HepG2 (cell line): ENCODE data around the gene MPST. TPM values are rescaled to one million over a fixed set of nuclear protein-coding genes. Genes with fewer than 3 reads are reported as not detected.

Experiments used
- BORCS8-MEF2B ChIP-seq: sonication (generic); formaldehyde crosslinking; IDR thresholded peaks from 2 replicates; pipeline ENCODE4 v1.8.0; 2022; ENCODE audit warnings: mild to moderate bottlenecking, missing genetic modification reagents
- DMAP1 ChIP-seq: IDR thresholded peaks from 2 replicates; pipeline ENCODE4 v1.6.1; 2016
- FOXA3 ChIP-seq: IDR thresholded peaks from 2 replicates; pipeline ENCODE4 v1.6.1; 2016; ENCODE audit warnings: missing genetic modification reagents, missing compliant biosample characterization
- KAT8 ChIP-seq: IDR thresholded peaks from 2 replicates; pipeline ENCODE4 v1.6.1; 2016; ENCODE audit warnings: missing genetic modification reagents, missing compliant biosample characterization
- KLF12 ChIP-seq: sonication (generic); formaldehyde crosslinking; IDR thresholded peaks from 2 replicates; pipeline ENCODE4 v1.4.0; 2020; ENCODE audit warnings: missing genetic modification reagents, borderline replicate concordance
- KLF16 ChIP-seq, 2 experiments: sonication (generic) in 1 of 2; formaldehyde crosslinking in 1 of 2; IDR thresholded peaks; 2 replicates each; pipeline versions ENCODE4 v1.6.1 to v1.8.0; 2016 to 2023; ENCODE audit warnings: missing genetic modification reagents in 2 of 2, missing compliant biosample characterization in 1 of 2
- REL ChIP-seq: sonication (generic); formaldehyde crosslinking; conservative IDR thresholded peaks from 2 replicates; pipeline ENCODE4 v1.8.0; 2022; ENCODE audit warnings: mild to moderate bottlenecking, missing genetic modification reagents, moderate library complexity
- SAP130 ChIP-seq: IDR thresholded peaks from 2 replicates; pipeline ENCODE4 v1.6.1; 2016; ENCODE audit warnings: low read depth
- SMAD3 ChIP-seq: sonication (generic); formaldehyde crosslinking; IDR thresholded peaks from 2 replicates; pipeline ENCODE4 v1.4.0; 2020; ENCODE audit warnings: missing genetic modification reagents
- SNRNP70 ChIP-seq: fragments of 200-400 bp; formaldehyde crosslinking; IDR thresholded peaks from 2 replicates; pipeline ENCODE4 v1.6.1; 2017; ENCODE audit warnings: mild to moderate bottlenecking, low read depth, low read length, moderate library complexity
- SOX5 ChIP-seq: IDR thresholded peaks from 2 replicates; pipeline ENCODE4 v1.6.1; 2016; ENCODE audit warnings: borderline replicate concordance
- SOX6 ChIP-seq, 2 experiments: fragments of 450-650 bp in 1 of 2; sonication (generic) in 1 of 2; formaldehyde crosslinking in 1 of 2; IDR thresholded peaks; 2 replicates each; pipeline versions ENCODE4 v1.4.0 to v1.6.1; 2017 to 2020; ENCODE audit warnings: antibody characterized with exemption in 1 of 2, mild to moderate bottlenecking in 1 of 2, missing genetic modification reagents in 1 of 2
- TCF12 ChIP-seq, 2 experiments: fragments of 450-650 bp in 1 of 2; sonication (generic) in 1 of 2; formaldehyde crosslinking in 1 of 2; IDR thresholded peaks; 2 replicates each; pipeline versions ENCODE4 v1.6.1 to v1.8.0; 2017 to 2022; ENCODE audit warnings: antibody characterized with exemption in 1 of 2, mild to moderate bottlenecking in 1 of 2, missing genetic modification reagents in 1 of 2, moderate library complexity in 1 of 2
- THAP11 ChIP-seq: IDR thresholded peaks from 2 replicates; pipeline ENCODE4 v1.6.1; 2016; ENCODE audit warnings: missing biosample characterization, missing genetic modification reagents
- TOE1 ChIP-seq: sonication (generic); formaldehyde crosslinking; IDR thresholded peaks from 2 replicates; pipeline ENCODE4 v1.4.0; 2020; ENCODE audit warnings: mild to moderate bottlenecking, missing genetic modification reagents
- TOPORS ChIP-seq: sonication (generic); formaldehyde crosslinking; IDR thresholded peaks from 2 replicates; pipeline ENCODE4 v1.8.0; 2023; ENCODE audit warnings: mild to moderate bottlenecking, missing genetic modification reagents
- ZFX ChIP-seq: sonication (generic); formaldehyde crosslinking; IDR thresholded peaks from 2 replicates; pipeline ENCODE4 v1.4.0; 2020; ENCODE audit warnings: mild to moderate bottlenecking, low read depth, missing genetic modification reagents, moderate library complexity
- ZNF343 ChIP-seq: sonication (generic); formaldehyde crosslinking; IDR thresholded peaks from 2 replicates; pipeline ENCODE4 v1.4.0; 2020; ENCODE audit warnings: mild to moderate bottlenecking, missing genetic modification reagents
- ZNF792 ChIP-seq: IDR thresholded peaks from 2 replicates; pipeline ENCODE4 v1.6.1; 2016
- polyA plus RNA-seq, 8 experiments: library from polyadenylated mRNA; depleted of rRNA in 3 of 8; stranded (reverse) in 7 of 8; unstranded in 1 of 8; fragments of >200 nt; fragmentation: Illumina TruSeq in 4 of 8; extraction: Trizol in 4 of 8; gene quantifications; 2 replicates each; pipeline versions ENCODE4 v1.2.1 to v1.2.3, GENCODE V29; 2011 to 2016; ENCODE audit warnings: low read depth in 4 of 8, missing spikeins in 1 of 8, mixed read lengths in 1 of 8; ENCODE audit not compliant: insufficient read depth in 1 of 8
- total RNA-seq, 5 experiments: library from RNA; depleted of rRNA; stranded (reverse); fragments of >200 nt; fragmentation: Illumina TruSeq; extraction: Trizol; gene quantifications; 2 replicates each; pipeline ENCODE4 v1.2.3, GENCODE V29; 2016; ENCODE audit warnings: low read depth in 1 of 5
- TF ChIP-seq, protein P1 (sequence below): sonication (generic); formaldehyde crosslinking; IDR thresholded peaks from 2 replicates; pipeline ENCODE4 v1.8.0; 2023; ENCODE audit warnings: mild to moderate bottlenecking, missing genetic modification reagents
- TF ChIP-seq, protein P2 (sequence below): sonication (generic); formaldehyde crosslinking; IDR thresholded peaks from 2 replicates; pipeline ENCODE4 v1.9.0; 2022; ENCODE audit warnings: low read depth, missing genetic modification reagents
- TF ChIP-seq, protein P3 (sequence below): sonication (generic); formaldehyde crosslinking; IDR thresholded peaks from 2 replicates; pipeline ENCODE4 v1.4.0; 2020; ENCODE audit warnings: mild to moderate bottlenecking, missing genetic modification reagents, borderline replicate concordance

The MPST gene
- total and polyA plus RNA-seq, 2 of the 13 experiments (the other 11 are each of a cell fraction or from before 2014, with no cell fraction given) = 133 to 141 TPM

DNA sequence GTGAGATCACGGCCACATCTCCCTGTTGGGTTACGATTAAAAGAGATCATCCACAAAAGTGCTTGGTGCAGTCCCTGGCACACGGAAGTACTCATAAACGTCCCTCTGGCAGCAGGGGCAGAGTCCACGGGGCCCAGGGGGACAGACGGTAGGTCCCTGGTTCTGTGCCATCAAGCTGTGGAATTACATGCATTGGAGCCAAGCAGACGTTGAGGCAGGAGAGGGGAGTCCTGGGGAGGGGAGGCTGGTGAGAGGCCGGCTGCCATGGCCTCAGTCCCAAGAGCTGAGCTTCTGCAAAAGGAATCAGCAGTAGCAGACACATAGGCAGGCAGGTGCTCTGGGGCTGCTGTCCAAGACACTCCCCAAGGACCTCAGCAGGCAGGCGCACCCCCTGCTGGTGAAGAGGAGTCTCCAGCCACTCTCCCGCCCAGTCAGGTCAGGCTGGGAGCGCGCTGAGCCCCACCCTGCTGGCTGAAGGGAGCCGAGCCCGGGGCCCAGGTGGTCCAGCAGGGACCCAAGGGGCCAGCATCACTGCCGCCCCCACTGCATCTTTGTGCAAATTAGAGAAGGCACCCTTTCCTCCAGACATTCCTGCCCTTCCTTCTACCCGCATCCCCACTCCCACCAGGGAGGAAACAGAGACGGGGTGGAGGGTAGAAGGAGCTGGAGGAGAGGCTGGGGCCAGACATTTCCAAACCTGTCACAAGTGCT is 24.4 kb downstream of the MPST start (continued):
- TF ChIP-seq, protein P1, sequence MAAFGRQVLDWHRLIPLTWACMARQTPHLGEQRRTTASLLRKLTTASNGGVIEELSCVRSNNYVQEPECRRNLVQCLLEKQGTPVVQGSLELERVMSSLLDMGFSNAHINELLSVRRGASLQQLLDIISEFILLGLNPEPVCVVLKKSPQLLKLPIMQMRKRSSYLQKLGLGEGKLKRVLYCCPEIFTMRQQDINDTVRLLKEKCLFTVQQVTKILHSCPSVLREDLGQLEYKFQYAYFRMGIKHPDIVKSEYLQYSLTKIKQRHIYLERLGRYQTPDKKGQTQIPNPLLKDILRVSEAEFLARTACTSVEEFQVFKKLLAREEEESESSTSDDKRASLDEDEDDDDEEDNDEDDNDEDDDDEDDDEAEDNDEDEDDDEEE (CRISPR knock-in tag) = no peak
- peak; percentile 55; the same call in 1 of the 2 replicates for TF ChIP-seq DMAP1 (CRISPR knock-in tag)
- no peak for TF ChIP-seq SMAD3
- TF ChIP-seq ZNF343 (CRISPR knock-in tag) = 0 out of 2 replicates have a peak, but pooled peaks have one; percentile 41
- TF ChIP-seq ZNF792 (CRISPR knock-in tag) = peak; percentile 49; the same call in 1 of the 2 replicates
- TF ChIP-seq REL (CRISPR knock-in tag) = 0 out of 2 replicates have a peak, but pooled peaks have one; percentile 62
- no peak for TF ChIP-seq SOX6 (IDR thresholded peaks at IDR 0.05)
- TF ChIP-seq SOX6 (CRISPR knock-in tag; IDR thresholded peaks at IDR 0.05) = peak; percentile 65
- TF ChIP-seq, protein P2, sequence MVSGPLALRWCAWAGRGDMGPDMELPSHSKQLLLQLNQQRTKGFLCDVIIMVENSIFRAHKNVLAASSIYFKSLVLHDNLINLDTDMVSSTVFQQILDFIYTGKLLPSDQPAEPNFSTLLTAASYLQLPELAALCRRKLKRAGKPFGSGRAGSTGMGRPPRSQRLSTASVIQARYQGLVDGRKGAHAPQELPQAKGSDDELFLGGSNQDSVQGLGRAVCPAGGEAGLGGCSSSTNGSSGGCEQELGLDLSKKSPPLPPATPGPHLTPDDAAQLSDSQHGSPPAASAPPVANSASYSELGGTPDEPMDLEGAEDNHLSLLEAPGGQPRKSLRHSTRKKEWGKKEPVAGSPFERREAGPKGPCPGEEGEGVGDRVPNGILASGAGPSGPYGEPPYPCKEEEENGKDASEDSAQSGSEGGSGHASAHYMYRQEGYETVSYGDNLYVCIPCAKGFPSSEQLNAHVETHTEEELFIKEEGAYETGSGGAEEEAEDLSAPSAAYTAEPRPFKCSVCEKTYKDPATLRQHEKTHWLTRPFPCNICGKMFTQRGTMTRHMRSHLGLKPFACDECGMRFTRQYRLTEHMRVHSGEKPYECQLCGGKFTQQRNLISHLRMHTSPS = peak; percentile 92
- TF ChIP-seq TOPORS (CRISPR knock-in tag) = 0 out of 2 replicates have a peak, but pooled peaks have one; percentile 25
- peak; percentile 58; the same call in 1 of the 2 replicates for TF ChIP-seq BORCS8-MEF2B
- TF ChIP-seq, protein P3, sequence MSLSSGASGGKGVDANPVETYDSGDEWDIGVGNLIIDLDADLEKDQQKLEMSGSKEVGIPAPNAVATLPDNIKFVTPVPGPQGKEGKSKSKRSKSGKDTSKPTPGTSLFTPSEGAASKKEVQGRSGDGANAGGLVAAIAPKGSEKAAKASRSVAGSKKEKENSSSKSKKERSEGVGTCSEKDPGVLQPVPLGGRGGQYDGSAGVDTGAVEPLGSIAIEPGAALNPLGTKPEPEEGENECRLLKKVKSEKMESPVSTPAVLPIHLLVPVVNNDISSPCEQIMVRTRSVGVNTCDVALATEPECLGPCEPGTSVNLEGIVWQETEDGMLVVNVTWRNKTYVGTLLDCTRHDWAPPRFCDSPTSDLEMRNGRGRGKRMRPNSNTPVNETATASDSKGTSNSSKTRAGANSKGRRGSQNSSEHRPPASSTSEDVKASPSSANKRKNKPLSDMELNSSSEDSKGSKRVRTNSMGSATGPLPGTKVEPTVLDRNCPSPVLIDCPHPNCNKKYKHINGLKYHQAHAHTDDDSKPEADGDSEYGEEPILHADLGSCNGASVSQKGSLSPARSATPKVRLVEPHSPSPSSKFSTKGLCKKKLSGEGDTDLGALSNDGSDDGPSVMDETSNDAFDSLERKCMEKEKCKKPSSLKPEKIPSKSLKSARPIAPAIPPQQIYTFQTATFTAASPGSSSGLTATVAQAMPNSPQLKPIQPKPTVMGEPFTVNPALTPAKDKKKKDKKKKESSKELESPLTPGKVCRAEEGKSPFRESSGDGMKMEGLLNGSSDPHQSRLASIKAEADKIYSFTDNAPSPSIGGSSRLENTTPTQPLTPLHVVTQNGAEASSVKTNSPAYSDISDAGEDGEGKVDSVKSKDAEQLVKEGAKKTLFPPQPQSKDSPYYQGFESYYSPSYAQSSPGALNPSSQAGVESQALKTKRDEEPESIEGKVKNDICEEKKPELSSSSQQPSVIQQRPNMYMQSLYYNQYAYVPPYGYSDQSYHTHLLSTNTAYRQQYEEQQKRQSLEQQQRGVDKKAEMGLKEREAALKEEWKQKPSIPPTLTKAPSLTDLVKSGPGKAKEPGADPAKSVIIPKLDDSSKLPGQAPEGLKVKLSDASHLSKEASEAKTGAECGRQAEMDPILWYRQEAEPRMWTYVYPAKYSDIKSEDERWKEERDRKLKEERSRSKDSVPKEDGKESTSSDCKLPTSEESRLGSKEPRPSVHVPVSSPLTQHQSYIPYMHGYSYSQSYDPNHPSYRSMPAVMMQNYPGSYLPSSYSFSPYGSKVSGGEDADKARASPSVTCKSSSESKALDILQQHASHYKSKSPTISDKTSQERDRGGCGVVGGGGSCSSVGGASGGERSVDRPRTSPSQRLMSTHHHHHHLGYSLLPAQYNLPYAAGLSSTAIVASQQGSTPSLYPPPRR (CRISPR knock-in tag) = peak; percentile 66
- TF ChIP-seq SNRNP70 = no peak
- no peak for TF ChIP-seq TCF12 (IDR thresholded peaks at IDR 0.05)
- no peak for TF ChIP-seq TCF12 (CRISPR knock-in tag; IDR thresholded peaks at IDR 0.05)
- peak; percentile 86 for TF ChIP-seq KLF12 (CRISPR knock-in tag)
- TF ChIP-seq SAP130 (CRISPR knock-in tag) = 0 out of 2 replicates have a peak, but pooled peaks have one; percentile 39
- TF ChIP-seq ZFX (CRISPR knock-in tag) = peak; percentile 64
- TF ChIP-seq SOX5 = 0 out of 2 replicates have a peak, but pooled peaks have one; percentile 19
- TF ChIP-seq TOE1 (CRISPR knock-in tag) = 0 out of 2 replicates have a peak, but pooled peaks have one; percentile 43
- TF ChIP-seq KAT8 = peak; percentile 62; the same call in 1 of the 2 replicates
- peak; percentile 13 for TF ChIP-seq THAP11 (CRISPR knock-in tag)
- TF ChIP-seq FOXA3 = peak; percentile 36
- peak in 1 of 2 experiments; percentile 49; a peak in 1 of 4 replicates for TF ChIP-seq KLF16 (CRISPR knock-in tag; IDR thresholded peaks at IDR 0.05)
